ENCODE results near the gene IQCN.

- no peak for TF ChIP-seq CTCF (IDR thresholded peaks at IDR 0.05 in 2 of 3, conservative IDR thresholded peaks at IDR 0.05 in 1 of 3; ENCODE audit: control insufficient read depth in 2 of 3, extremely low read depth in 1 of 3, insufficient read depth in 1 of 3, low read depth in 3 of 3, low read length in 3 of 3)
- TF ChIP-seq SUPT20H (IDR thresholded peaks at IDR 0.05; ENCODE audit: borderline replicate concordance, control insufficient read depth, low read depth, low read length) = no peak
- TF ChIP-seq CREB1 (IDR thresholded peaks at IDR 0.05; ENCODE audit: low read depth) = no peak
- TF ChIP-seq RAD21 (IDR thresholded peaks at IDR 0.05; ENCODE audit: insufficient read depth, low read depth, low read length) = no peak
- TF ChIP-seq NR2C2 (IDR thresholded peaks at IDR 0.05; ENCODE audit: borderline replicate concordance, control insufficient read depth, insufficient read length, low read depth) = no peak
- TF ChIP-seq POLR2A (IDR thresholded peaks at IDR 0.05; ENCODE audit: low read depth, low read length) = no peak
- TF ChIP-seq USF2 (IDR thresholded peaks at IDR 0.05; ENCODE audit: borderline replicate concordance, low read depth, low read length) = no peak
Observed at GRCh38 chr19:18271433-18271841, 2.8 kb downstream of the IQCN start.
